NCI-H1092 (cell line): ENCODE results near the gene SPANXA2.
"Not testable (repeated sequence)": the region's sequence is repeated elsewhere in the genome, so short reads cannot be mapped to it uniquely, and the experiment has no call there.

Experiments used
- DNase-seq: peaks from one replicate; lab custom pipeline; 2025; lab: John Stamatoyannopoulos, UW

SPANXA2 gene, protein sequence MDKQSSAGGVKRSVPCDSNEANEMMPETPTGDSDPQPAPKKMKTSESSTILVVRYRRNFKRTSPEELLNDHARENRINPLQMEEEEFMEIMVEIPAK

DNA sequence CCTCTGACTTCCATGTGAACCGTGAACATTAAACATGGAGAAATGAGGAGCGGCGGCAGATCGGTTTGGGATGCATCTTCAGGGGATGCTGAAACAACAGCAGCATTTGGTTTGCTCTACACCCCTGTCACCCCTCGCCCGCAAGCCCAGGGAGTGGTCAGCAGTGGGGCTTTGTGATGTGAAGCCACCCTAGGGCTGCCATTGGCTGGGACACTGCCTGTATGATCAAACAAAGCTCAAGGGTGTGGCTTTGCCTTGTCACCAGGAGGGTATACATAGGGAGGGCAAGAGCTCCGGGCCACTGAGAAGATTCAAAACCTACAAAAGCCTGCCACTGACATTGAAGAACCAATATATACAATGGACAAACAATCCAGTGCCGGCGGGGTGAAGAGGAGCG lies at the start of gene SPANXA2:
SPANXA2 (plus strand) TSS at position 301 of the 400 bp plus-strand sequence; CDS start at position 361, 60 bp downstream.
- DNase-seq, result not testable (repeated sequence)

DNA sequence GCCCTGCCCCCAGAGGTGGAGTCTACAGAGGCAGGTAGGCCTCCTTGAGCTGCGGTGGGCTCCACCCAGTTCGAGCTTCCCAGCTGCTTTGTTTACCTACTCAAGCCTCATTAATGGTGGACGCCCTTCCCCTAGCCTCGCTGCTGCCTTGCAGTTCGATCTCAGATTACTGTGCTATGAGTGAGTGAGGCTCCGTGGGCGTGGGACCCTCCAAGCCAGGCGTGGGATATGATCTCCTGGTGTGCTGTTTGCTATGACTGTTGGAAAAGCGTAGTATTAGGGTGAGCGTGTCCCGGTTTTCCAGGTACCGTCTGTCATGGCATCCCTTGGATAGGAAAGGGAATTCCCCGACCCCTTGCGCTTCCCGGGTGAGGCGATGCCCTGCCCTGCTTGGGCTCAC lies 47.0 kb upstream of the SPANXA2 start:
- DNase-seq, result not testable (repeated sequence)

DNA sequence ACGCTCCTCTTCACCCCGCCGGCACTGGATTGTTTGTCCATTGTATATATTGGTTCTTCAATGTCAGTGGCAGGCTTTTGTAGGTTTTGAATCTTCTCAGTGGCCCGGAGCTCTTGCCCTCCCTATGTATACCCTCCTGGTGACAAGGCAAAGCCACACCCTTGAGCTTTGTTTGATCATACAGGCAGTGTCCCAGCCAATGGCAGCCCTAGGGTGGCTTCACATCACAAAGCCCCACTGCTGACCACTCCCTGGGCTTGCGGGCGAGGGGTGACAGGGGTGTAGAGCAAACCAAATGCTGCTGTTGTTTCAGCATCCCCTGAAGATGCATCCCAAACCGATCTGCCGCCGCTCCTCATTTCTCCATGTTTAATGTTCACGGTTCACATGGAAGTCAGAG lies 4.9 kb upstream of the SPANXA2 start, which contains the start of gene SPANXA1:
SPANXA1 (minus strand) TSS at position 101 of the 400 bp plus-strand sequence; CDS start at position 41, 60 bp downstream.
- not testable (repeated sequence) for DNase-seq

DNA sequence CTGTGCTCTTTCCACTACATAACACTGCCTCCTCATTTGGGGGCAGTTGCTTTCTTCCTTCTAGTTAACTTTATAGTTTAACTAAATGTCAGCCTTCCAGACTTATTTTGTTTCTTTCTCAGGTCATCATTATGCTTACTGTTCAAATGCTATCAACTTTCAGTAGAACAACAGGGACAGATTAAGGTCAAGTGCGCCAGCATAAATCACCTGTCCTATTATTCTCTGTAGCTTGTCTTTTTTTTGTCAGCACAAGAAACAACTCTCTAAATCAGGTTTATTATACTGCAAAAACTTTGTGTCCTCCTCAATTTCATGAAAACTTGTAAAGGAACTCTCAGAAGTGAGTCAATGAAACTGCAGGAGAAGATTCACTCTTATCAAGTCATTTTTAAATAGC lies 19.6 kb downstream of the SPANXA2 start:
- DNase-seq, result no peak

DNA sequence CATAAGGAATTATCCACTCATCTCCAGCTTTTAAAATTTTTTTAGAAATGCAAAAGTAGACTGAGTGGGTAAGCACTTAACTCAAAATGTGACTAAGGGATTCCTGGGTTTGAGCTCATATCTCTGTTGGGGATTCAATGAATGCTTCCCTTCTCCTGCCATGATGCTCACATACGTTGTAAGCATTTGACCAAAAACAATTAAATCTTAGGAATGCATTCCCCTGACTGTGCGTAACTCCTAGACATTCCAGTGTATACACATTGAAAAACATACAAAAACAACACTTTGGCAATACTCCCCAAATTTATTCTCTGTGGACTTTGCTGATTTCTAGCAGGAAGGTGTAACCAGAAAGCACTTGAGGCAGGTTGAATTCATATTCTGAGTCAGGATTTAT lies 29.8 kb downstream of the SPANXA2 start:
- DNase-seq, result no peak

DNA sequence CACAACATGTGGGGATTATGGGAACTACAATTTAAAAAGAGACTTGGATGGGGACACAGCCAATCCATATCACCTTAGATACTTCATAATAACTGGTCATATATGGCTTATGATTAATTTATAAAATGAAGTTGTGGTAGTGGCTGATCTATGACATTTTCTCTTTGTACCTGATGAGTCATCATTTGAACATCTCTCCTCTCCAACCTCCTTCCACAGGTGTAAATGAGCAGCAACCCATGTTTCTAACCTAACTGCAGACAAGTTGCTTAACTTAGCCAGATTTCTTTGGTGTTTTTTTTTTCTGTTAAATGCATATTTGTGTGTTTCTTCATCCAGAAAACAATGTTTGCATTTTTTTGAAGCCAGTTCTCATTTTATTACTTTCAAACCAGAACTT lies 42.6 kb downstream of the SPANXA2 start:
- no peak for DNase-seq

DNA sequence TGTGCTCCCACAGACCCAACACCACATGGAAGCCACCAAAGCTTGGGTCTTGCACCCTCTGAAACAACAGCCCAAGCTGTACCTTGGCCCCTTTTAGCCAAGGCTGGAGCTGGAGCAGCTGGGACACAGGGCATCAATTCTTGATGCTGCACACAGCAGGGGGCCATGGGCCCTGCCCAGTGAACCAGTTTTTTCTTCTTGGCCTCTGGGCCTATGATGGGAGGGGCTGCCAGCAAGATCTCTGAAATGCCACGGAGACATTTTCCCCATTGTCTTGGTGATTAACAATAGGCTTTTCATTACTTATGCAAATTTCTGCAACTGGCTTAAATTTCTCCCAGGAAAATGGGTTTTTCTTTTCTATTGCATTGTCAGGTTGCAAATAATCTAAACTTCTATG lies 49.0 kb downstream of the SPANXA2 start:
- no peak for DNase-seq
